Transverse colon (tissue), 4 donors: ENCODE data around the gene SLFN5.

ENCODE experiments used
- EP300 ChIP-seq: sonication (generic); formaldehyde crosslinking; IDR thresholded peaks from one replicate; pipeline ENCODE4 v1.6.1; 2017; ENCODE audit warnings: antibody characterized with exemption, low read depth
- POLR2A ChIP-seq: fragments of 450-650 bp; IDR thresholded peaks from one replicate; pipeline ENCODE4 v1.6.1; 2016; ENCODE audit warnings: antibody characterized with exemption, mild to moderate bottlenecking, moderate library complexity
- POLR2AphosphoS5 ChIP-seq, 3 donors: sonication (generic); formaldehyde crosslinking; IDR thresholded peaks; one replicate each; pipeline ENCODE4 v1.6.1; 2016; ENCODE audit warnings: antibody characterized with exemption in 3 of 3
- TF ChIP-seq, protein P1 (sequence below), 5 experiments: fragments of 200-600 bp in 3 of 5; fragments of 450-650 bp in 2 of 5; sonication (generic) in 3 of 5; IDR thresholded peaks; 1 replicate in 2 of 5; 2 replicates in 3 of 5; pipeline ENCODE4 v1.5.1; 2016 to 2017; ENCODE audit warnings: antibody characterized with exemption in 5 of 5, inconsistent platforms in 3 of 5, mild to moderate bottlenecking in 2 of 5, moderate library complexity in 1 of 5

GRCh38 chr17:35252651-35253050 lies 9.8 kb downstream of the SLFN5 start:
- TF ChIP-seq, protein P1, sequence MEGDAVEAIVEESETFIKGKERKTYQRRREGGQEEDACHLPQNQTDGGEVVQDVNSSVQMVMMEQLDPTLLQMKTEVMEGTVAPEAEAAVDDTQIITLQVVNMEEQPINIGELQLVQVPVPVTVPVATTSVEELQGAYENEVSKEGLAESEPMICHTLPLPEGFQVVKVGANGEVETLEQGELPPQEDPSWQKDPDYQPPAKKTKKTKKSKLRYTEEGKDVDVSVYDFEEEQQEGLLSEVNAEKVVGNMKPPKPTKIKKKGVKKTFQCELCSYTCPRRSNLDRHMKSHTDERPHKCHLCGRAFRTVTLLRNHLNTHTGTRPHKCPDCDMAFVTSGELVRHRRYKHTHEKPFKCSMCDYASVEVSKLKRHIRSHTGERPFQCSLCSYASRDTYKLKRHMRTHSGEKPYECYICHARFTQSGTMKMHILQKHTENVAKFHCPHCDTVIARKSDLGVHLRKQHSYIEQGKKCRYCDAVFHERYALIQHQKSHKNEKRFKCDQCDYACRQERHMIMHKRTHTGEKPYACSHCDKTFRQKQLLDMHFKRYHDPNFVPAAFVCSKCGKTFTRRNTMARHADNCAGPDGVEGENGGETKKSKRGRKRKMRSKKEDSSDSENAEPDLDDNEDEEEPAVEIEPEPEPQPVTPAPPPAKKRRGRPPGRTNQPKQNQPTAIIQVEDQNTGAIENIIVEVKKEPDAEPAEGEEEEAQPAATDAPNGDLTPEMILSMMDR (IDR thresholded peaks at IDR 0.05), result no peak
- TF ChIP-seq POLR2AphosphoS5 (IDR thresholded peaks at IDR 0.05) (no peak), POLR2A (no peak), EP300 (no peak)
